MCF 10A (cell line): ENCODE results near the gene OSBP2. TPM values are rescaled to one million over a fixed set of nuclear protein-coding genes. Genes with fewer than 3 reads are reported as not detected.

ENCODE experiments used
- BruUV-seq: library from RNA; stranded (reverse); fragments of 400-500 nt; replicated peaks from 2 replicates; lab custom pipeline; 2021; lab: Mats Ljungman, UMichigan
- CTCF ChIA-PET: fragments of 300-600 bp; sonication (Branson Sonifier 250); formaldehyde crosslinking; extraction: SDS; loops from one replicate; lab custom pipeline; 2021; ENCODE audit warnings: antibody characterized with exemption, inconsistent platforms; lab: Yijun Ruan, JAX
- POLR2A ChIA-PET: fragments of 300-600, 350-650 bp; sonication (Branson Sonifier 250); formaldehyde crosslinking; extraction: SDS; loops from one replicate; lab custom pipeline; 2020; ENCODE audit warnings: antibody characterized with exemption, inconsistent platforms; lab: Yijun Ruan, JAX
- DNase-seq: peaks from one replicate; pipeline ENCODE4 v3.0.0-alpha.2; 2018; ENCODE audit not compliant: unreplicated experiment
- H3K27ac Mint-ChIP-seq: one replicate; pipeline ENCODE4 v1.8.0; 2022; ENCODE audit warnings: mild to moderate bottlenecking, low read depth, mixed read lengths; ENCODE audit not compliant: unreplicated experiment
- H3K27me3 Mint-ChIP-seq: one replicate; pipeline ENCODE4 v1.8.0; 2022; ENCODE audit warnings: mixed read lengths; ENCODE audit not compliant: insufficient read depth, unreplicated experiment
- H3K36me3 Mint-ChIP-seq: one replicate; pipeline ENCODE4 v1.8.0; 2022; ENCODE audit warnings: mild to moderate bottlenecking, moderate library complexity, mixed read lengths; ENCODE audit not compliant: insufficient read depth, unreplicated experiment
- H3K4me1 Mint-ChIP-seq: one replicate; pipeline ENCODE4 v1.8.0; 2022; ENCODE audit warnings: mixed read lengths; ENCODE audit not compliant: insufficient read depth, unreplicated experiment
- H3K4me3 Mint-ChIP-seq: one replicate; pipeline ENCODE4 v1.8.0; 2022; ENCODE audit warnings: mild to moderate bottlenecking, moderate library complexity, mixed read lengths; ENCODE audit not compliant: unreplicated experiment
- H3K9me3 Mint-ChIP-seq: one replicate; pipeline ENCODE4 v1.8.0; 2022; ENCODE audit warnings: mixed read lengths; ENCODE audit not compliant: unreplicated experiment
- CTCF ChIP-seq: fragments of 200-600 bp; IDR thresholded peaks from one replicate; pipeline ENCODE4 v1.8.0; 2022; ENCODE audit warnings: antibody characterized with exemption, mild to moderate bottlenecking; ENCODE audit not compliant: unreplicated experiment
- intact Hi-C: fragments of 100-400 bp; cut with micrococcal nuclease; formaldehyde crosslinking; loops from 2 replicates; pipeline ENCODE4 v1.14.1; 2022
- total RNA-seq: library from RNA; stranded (reverse); gene quantifications from 2 replicates; pipeline ENCODE4 v1.2.3, GENCODE V29; 2022

Gene OSBP2
- total RNA-seq, 1 experiment from 2014 or later: 276 TPM

DNA sequence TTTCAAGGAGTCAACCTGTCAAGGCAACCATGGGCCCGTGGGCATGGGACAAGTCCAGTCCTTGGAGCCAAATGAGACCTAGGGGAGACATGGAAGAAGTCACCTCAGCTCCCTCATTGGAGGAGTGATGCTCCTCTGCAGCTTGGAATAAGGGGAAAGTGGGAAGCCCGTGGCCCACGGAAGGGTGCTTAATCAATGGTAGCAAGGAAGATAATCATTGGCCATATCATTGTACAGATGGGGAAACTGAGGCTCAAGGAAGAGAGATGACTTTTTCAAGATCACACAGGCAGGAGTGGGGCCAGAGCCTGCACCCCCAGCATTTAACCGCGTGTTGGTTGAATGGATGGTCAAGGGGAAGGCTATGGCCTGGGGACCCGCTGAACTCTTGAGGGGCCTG is 133.0 kb downstream of the OSBP2 start:
- H3K27me3 Mint-ChIP-seq: no peaks in the 10 kb centered on the region
- TF ChIP-seq CTCF: no peak
- intact Hi-C loops: no loop called here

DNA sequence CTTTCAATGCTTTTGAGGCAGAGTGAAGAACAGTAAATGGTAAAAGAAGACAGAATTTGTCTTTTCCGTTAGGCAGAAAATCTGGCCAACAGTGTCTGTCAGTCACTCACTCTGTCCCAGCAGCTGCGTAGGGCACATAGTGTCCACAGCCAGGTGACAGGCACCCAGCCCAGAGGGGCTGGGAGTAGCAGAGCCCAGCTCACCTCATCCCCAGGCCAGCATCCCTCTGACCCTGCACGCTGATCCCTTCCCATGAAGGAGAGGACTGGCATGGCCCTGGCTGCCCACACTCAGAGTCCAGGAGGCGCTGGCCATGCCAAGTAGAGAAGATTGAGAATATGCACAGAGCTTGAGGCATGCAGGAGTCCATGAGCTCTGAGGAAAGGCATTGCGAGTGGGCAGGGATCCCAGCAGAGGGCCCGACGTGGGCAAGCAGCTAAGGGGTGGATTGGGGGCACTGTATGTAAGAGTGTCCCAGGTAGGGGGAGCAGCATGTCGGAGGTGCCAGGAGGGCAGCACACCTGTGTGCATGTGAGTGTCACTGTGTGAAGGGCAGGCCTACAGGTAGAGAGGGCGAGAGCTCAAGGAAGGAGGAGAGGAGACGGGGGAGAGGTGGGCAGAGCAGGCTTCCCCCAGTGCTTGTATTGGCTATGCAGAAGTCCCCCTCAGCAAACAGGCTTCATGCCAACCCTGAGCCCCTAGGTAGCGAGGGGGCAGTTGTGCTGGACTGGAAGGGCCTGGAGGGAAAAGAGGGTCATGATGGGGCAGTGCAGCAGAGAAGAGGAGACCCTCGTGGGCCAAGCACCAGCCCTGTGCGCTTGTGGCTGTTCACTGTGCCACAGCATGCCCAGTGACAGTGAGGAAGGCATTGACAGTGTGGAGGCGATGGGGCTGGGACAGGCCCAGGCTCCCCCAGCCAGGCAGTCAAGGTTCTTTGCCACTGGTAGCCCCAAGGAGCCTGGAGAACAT is 133.8 kb downstream of the OSBP2 start:
- intact Hi-C loops: no loop called here
- no TSS peak for BruUV-seq
- ChIA-PET POLR2A (interaction anchor here (0.6 to 2.8 kb wide), 5 partner anchors 7 to 384 kb away, joined by 3 to 50 read pairs (median 8); no protein-coding TSS in a partner anchor), CTCF (interaction anchor here (0.7 kb wide), 1 partner anchor 53 kb away, joined by 3 read pairs; no protein-coding TSS in a partner anchor)
- Mint-ChIP-seq H3K9me3 (no peaks in the 10 kb centered on the region), H3K27me3 (no peaks in the 10 kb centered on the region), H3K4me1 (peaks cover 59% of the 10 kb centered on the region), H3K36me3 (peaks cover 9% of the 10 kb centered on the region), H3K27ac (peak overlapping the region; percentile 98), H3K4me3 (no peak overlapping the region)
- DNase-seq: no peak
- TF ChIP-seq CTCF: no peak

More for the DNA sequence above, 133.0 kb downstream of the OSBP2 start:
- peaks cover 9% of the 10 kb centered on the region for H3K36me3 Mint-ChIP-seq
- H3K4me1 Mint-ChIP-seq: peaks cover 60% of the 10 kb centered on the region
- H3K27ac Mint-ChIP-seq: peak overlapping the region; percentile 98
- DNase-seq: no peak
- no TSS peak for BruUV-seq
- no peaks in the 10 kb centered on the region for H3K9me3 Mint-ChIP-seq
- no peak overlapping the region for H3K4me3 Mint-ChIP-seq
- ChIA-PET POLR2A (interaction anchor here (0.6 to 2.8 kb wide), 3 partner anchors 13 to 24 kb away, joined by 3 to 50 read pairs (median 5); no protein-coding TSS in a partner anchor), CTCF (interaction anchor here (0.6 kb wide), 2 partner anchors 64 to 82 kb away, joined by 3 to 4 read pairs; no protein-coding TSS in a partner anchor)

DNA sequence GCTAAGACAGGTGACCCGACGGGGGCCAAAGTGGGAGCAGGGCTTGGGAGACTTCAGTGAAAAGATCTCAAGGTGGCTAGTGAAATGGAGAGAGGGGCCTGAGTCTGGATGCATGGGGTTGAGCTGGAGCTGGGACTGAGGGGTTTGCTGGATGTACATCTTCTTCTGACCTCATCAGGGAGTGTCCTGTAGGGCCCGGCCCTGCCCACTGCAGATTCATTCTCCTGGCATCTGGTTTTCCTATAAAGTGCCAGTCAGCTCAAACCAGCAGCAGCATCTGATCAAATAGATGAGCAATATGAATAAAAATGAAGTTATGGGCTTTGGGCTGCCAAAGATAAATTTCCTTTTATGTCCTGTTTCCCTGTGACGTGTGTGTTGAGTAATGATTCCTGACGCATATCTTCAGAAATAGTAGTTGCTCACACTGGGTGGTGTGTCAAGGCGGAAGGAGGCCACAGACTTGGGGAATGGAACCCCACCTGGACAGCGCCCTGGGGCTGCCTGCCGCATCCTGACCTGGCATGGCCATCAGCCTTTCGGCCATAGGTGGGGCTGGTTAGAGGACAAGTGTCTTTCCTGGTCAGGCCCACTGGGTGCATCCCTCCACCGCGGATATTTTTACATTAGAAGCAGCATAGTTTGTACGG is 135.4 kb downstream of the OSBP2 start:
- Mint-ChIP-seq H3K9me3 (no peaks in the 10 kb centered on the region), H3K4me3 (peak overlapping the region; percentile 67), H3K27me3 (no peaks in the 10 kb centered on the region), H3K4me1 (peaks cover 60% of the 10 kb centered on the region), H3K27ac (peak overlapping the region; percentile 98), H3K36me3 (peaks cover 11% of the 10 kb centered on the region)
- BruUV-seq: no TSS peak
- DNase-seq: peak; percentile 98
- POLR2A ChIA-PET: interaction anchor here (0.8 to 2.8 kb wide), 9 partner anchors 8 to 418 kb away, joined by 3 to 50 read pairs (median 4); no protein-coding TSS in a partner anchor
- intact Hi-C loops: loop anchor here (1.0 to 2.0 kb wide), 3 partner anchors 11 to 61 kb away; no protein-coding TSS in a partner anchor
- CTCF ChIA-PET: interaction anchor here (0.6 to 0.8 kb wide), 2 partner anchors 21 to 61 kb away, joined by 3 to 4 read pairs; no protein-coding TSS in a partner anchor
- no peak for TF ChIP-seq CTCF
